Stomach (tissue), 4 donors: Measurements from ENCODE around the gene VWCE.

Experiments
- POLR2A ChIP-seq, 4 donors: fragments of 450-650 bp; IDR thresholded peaks; one replicate each; pipeline ENCODE4 v1.6.1; 2016; ENCODE audit warnings: antibody characterized with exemption in 4 of 4, control low read depth in 2 of 4, mild to moderate bottlenecking in 1 of 4, moderate library complexity in 1 of 4
- POLR2AphosphoS5 ChIP-seq, 3 donors: sonication (generic); formaldehyde crosslinking; IDR thresholded peaks; one replicate each; pipeline ENCODE4 v1.6.1; 2016; ENCODE audit warnings: antibody characterized with exemption in 3 of 3
- TF ChIP-seq, protein P1 (sequence below), 7 experiments: fragments of 450-650 bp in 4 of 7; fragments of 200-600 bp in 3 of 7; sonication (generic) in 3 of 7; IDR thresholded peaks; one replicate each; pipeline ENCODE4 v1.5.1; 2016 to 2019; ENCODE audit warnings: antibody characterized with exemption in 7 of 7, control low read depth in 2 of 7, mild to moderate bottlenecking in 1 of 7

GRCh38 chr11:61329871-61330270 lies 34.8 kb upstream of the VWCE start:
- TF ChIP-seq POLR2A (IDR thresholded peaks at IDR 0.05): no peak
- TF ChIP-seq, protein P1, sequence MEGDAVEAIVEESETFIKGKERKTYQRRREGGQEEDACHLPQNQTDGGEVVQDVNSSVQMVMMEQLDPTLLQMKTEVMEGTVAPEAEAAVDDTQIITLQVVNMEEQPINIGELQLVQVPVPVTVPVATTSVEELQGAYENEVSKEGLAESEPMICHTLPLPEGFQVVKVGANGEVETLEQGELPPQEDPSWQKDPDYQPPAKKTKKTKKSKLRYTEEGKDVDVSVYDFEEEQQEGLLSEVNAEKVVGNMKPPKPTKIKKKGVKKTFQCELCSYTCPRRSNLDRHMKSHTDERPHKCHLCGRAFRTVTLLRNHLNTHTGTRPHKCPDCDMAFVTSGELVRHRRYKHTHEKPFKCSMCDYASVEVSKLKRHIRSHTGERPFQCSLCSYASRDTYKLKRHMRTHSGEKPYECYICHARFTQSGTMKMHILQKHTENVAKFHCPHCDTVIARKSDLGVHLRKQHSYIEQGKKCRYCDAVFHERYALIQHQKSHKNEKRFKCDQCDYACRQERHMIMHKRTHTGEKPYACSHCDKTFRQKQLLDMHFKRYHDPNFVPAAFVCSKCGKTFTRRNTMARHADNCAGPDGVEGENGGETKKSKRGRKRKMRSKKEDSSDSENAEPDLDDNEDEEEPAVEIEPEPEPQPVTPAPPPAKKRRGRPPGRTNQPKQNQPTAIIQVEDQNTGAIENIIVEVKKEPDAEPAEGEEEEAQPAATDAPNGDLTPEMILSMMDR (IDR thresholded peaks at IDR 0.05): no peak
- TF ChIP-seq POLR2AphosphoS5 (IDR thresholded peaks at IDR 0.05): no peak
